NCI-H1048 (cell line): ENCODE data around the gene AKR1B15.
"Not testable (repeated sequence)": the region's sequence is repeated elsewhere in the genome, so short reads cannot be mapped to it uniquely, and the experiment has no call there.

Experiments used
- DNase-seq: peaks from one replicate; lab custom pipeline; 2025; lab: John Stamatoyannopoulos, UW

The AKR1B15 gene

DNA sequence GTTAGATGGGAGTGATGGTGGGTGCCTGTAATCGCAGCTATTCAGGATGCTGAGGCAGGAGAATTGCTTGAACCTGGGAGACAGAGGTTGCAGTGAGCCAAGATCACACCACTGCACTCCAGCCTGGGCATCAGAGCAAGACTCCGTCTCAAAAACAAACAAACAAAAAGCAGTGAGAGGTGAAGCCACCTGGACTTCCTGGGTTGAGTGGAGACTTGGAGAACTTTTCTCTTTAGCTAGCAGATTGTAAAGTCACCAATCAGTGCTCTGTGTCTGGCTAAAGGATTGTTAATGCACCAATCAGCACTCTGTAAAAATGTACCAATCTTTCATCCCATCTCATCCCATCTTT, 14.5 kb downstream of the AKR1B15 start:
- not testable (repeated sequence) for DNase-seq

DNA sequence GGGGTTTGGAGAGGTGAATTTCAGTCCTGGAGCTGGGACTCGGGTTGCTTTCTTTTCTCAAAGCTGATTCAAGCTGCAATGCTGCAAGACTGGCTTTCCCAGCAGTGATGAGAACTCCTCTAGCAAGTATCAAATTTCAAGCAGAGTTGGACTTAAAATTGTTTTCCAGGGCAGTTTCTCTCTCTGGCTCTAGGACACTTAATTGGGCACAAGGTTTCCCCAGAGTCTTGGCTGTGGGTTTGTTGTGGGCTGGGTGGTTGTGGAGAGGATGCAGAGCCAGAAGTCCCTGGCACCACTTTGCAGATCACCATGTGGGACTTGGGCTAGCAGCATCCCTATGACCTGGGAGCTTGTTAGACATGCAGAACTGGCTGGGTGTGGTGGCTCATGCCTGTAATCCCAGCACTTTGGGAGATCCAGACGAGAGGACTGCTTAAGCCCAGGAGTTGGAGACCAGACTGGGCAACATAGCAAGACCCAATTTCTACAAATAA, 16.8 kb downstream of the AKR1B15 start:
- DNase-seq: no peak

DNA sequence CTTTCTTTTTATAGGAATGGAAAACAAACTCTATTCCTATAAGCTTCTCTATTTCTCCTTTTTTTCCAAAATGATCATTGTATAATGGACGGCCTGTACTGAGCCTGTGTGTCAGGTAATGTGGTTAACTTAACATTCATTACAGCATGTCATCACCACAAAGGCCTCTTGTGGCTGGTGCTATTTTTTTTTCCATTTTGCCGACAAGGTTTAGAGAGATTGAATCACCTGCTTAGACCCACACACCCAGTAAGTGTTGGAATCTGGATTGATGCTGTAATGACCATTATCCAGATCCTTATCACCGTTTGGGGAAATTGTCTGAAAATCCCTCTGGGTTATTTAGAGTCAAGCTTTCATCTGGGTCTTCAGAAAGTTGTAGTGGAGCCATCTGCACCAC, 18.5 kb downstream of the AKR1B15 start:
- no peak for DNase-seq

DNA sequence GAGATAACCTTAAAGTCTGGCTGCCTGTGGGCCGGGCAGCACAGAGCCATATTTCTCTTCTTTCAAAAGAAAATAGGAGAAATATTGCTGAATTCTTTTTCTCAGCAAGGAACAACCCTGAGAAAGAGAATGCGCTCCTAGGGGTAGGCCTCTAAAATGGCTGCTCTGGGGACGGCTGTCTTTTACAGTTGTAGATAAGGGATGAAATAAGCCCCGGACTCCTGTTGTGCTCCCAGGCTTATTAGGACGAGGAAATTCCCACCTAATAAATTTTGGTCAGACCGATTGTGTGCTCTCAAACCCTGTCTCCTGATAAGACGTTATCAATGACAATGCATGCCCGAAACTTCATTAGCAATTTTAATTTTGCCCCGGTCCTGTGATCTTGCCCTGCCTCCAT, 21.1 kb downstream of the AKR1B15 start:
- not testable (repeated sequence) for DNase-seq

DNA sequence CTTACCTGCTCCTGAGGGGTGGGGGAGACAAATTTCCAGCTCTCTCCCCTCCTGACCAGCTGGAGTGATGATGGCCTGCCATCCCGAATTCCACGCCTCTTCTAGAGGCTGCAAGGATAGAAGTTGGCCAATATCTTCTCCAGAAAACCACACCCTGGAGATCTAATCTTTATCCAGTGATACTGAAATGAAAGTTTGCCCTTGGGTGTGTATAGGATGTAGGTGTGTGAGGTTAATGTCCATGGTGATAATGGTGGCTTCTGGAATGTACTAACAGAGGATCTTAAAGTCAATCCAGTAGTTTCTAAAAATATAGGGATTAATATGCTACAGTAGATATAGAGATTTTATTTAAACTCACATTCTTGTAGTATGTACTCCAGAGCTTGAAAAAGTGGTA, 22.2 kb downstream of the AKR1B15 start:
- no peak for DNase-seq

DNA sequence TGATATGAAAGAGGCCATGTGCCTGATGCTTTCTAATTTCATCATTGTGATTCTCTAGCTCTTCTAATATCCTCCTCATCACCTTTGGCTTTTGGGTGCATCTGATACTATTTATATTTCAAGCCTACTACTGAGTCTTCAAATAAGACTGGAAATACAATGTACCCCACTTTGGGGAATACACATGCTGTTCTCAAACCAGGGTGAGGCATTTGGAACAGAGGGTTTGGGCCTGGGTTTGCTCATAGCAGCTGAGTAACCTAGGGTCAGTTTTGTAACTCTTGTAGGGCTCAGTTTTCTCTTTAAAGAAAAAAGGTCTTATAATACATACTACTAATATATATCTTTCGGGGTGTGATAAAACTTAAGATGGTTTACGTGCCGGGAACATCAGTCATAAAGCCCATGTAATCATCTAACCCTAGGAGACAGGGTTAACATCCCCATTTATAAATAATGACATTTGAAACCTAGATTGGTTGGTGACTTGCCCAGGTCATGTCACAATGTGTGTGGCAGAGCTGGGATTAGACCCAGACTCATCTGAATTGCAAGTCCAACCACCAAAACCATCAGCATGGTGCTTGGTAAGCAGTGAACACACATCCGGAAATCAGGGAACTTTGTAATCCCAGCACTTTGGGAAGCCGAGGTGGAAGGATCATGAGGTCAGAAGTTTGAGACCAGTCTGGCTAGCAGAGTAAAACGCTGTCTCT, 23.0 kb downstream of the AKR1B15 start:
- no peak for DNase-seq

DNA sequence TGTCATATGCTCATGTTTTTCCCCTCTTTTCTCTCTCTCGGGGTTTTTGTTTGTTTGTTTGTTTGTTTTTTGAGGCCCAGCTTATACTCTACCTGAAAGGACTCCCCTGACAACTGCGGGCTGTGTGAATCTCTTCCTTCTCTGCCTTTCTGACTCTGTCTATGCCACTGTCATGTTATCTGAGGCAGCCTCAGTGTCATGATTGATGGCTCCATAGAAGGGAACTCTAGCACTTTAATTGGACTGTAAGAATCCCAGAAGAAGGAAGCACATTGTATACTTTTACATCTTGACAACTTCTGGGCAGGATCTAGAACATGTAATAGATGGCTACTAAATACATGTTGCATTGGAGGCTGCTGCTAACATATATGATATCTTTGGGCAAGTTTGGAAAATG, 25.4 kb downstream of the AKR1B15 start:
- no peak for DNase-seq

DNA sequence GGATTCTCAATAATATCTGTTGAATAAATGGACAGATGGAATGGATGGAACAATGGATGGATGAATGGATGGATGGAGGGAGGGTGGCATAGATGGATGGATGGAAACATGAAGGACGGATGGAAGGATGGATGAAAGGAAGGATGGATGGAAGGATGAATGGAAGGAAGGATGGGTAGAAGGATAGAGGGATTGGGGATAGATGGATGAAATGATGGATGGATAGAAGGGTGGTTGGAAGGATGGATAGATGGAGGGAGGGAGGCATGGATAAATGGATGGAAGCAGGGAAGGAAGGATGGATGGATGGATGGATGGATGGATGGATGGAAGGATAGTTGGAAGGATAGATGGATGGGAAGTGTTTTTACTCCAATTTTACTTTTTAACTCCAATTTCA, 35.4 kb downstream of the AKR1B15 start:
- no peak for DNase-seq

DNA sequence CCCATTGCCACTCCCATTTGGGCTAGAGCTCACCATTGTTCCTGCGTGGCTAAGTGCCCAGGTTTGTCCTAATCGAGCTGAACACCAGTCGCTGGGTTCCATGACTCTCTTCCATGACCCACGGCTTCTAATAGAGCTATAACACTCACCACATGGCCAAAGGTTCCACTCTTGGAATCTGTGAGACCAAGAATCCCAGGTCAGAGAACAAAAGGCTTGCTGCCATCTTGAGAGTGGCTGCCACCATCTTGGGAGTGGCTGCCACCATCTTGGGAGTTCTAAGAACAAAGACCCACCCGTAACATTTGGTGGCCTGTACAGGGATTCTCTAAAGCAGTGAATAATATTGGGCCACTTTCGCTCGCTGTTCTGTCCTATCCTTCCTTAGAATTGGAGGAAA, 37.0 kb downstream of the AKR1B15 start:
- no peak for DNase-seq

DNA sequence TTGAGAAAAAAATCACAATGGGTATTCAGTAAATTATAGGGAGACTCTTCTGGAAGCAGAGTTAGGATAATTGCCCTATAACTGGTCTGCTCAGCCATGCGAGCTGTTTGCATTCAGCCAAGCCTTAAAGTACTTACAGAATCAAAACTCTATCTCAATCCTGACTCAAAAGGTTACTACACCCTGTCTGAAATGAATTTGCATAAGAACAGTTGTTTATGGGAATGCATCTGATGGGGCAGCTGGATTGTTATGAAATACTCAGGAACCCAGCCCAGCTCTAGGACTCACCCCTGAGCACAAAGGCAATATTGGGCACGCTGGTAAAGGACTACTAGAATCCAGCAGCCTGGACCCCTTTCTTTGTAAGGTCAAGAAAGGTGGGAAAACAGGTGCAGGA, 38.8 kb downstream of the AKR1B15 start:
- no peak for DNase-seq

DNA sequence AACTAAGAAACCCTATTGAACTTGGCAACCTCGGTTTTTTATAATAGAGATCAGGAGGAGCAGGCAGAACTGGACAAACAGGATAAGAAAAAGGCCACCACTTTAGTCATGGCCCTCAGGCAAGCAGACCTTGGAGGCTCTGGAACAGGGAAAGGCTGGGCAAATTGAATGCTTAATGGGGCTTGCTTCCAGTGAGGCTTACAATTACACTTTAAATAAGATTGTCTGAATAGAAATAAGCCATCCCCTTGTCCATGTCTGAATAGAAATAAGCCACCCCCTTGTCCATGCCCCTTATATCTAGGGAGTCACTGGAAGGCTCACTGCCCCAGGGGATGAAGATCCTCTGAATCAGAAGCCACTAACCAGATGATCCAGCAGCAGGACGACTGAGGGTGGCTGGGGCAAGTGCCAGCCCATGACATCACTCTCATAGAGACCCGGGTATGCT, 40.6 kb downstream of the AKR1B15 start:
- no peak for DNase-seq

DNA sequence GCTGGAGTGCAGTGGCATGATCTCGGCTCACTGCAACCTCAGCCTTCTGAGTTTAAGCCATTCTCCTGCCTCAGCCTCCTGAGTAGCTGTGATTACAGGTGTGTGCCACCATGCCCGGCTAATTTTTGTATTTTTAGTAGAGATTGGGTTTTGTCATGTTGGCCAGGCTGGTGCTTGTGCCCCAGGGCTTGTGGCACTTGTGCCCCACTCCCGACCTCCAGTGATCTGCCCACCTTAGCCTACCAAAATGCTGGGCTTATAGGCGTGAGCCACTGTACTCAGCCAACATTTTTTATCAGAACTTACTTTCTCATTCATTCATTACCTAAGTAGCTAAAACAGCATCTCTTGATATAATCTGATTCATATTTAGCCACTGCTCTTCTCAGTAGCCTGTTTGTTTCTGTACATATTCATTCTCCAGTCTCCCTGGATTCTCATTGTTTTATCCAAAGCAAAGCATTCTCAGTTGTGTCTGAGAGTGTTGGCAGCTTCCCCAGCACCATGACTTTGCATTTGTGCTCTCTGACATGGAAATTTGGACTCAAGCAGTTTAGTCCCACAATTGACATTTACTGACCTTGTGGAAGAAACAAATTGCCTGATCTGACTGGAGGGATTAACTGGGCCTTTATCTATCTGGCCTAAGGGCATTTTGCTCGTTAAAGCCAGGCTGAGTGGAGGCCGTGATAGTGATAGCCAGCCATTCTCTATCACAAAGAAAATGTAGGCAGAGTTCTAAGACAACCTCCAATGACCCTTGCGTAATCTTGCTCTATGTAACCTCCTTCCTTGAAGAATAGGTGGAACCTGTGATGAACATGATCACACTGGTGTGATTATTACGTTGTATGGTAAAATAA, 44.9 kb downstream of the AKR1B15 start:
- no peak for DNase-seq

DNA sequence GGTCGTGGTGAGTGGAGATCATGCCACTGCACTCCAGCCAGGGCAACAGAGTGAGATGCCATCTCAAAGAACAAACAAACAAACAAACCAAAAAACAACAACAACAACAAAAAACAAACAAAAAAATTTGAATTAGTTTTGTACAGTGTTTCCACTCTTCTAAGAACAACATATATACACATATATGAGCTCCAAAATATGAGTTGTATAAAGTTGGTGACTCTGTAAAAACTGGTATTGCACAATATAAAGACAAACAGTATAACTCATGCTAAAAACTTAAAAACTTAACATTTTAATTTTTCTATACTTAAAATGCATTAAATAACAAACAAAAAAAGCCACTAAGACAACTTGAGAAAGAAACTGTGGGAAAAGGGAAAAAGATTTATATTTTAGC, 46.0 kb downstream of the AKR1B15 start:
- DNase-seq: no peak

DNA sequence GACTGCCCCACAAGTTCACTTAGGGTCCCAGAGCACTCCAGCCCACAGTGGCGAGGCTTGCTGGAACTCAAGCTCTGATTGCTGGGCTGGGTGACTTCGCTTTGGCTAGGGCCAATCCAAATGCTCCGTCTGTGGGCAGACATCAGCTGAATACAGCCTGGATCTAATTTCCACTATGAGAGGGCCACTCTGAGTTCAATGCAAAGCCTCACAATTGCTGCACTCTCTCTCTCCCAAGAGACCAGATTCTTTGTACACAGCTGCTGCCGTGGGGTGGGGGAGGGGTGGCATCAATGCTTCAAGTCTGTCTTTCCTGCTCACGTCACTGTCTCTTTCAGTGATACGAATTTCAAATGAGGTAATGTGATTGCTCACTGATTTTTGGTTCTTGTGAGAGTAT, 50.5 kb downstream of the AKR1B15 start:
- DNase-seq: no peak

DNA sequence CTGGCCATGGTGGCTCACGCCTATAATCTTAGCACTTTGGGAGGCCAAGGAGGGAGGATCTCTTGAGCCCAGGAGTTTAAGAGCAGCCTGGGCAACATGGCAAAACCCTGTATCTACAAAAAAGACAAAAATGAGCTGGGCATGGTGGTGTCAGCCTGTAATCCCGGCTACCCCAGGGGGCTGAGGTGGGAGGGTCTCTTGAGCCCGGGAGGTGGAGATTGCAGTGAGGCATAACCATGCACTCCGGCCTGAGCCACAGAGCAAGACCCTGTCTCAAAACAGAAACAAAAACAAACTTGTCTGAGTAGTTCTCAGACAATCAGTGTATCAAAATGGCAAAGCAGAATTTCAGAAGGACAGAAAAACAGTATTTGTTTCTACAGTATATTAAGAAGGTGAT, 52.5 kb downstream of the AKR1B15 start:
- DNase-seq: no peak

DNA sequence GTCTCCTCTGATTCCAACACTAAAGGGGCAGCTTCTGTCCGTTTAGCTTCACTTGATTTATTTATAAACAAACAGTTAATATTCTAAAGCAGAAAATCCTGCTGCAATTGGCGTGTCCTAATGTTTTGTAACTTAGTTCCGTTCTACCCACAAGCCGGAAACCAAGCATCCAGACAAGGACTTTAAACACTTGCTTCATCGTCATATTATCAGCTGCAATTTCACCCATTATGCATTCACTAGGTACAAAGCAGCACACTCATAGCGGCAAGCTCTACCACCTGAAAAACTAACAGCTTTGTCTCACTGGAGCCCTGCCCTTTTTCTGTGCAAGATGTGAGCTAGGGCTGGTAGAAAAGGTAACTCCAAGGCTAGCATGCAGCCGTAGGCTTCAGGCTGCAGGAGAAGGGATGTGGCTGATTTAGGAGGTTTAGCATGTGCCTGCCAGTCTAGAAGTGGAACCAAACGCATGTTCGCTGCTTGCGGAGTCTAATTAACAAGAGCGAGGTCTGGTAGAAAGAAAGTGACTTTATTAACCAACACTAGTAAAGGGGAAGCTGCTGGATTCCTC, 54.1 kb downstream of the AKR1B15 start:
- no peak for DNase-seq

DNA sequence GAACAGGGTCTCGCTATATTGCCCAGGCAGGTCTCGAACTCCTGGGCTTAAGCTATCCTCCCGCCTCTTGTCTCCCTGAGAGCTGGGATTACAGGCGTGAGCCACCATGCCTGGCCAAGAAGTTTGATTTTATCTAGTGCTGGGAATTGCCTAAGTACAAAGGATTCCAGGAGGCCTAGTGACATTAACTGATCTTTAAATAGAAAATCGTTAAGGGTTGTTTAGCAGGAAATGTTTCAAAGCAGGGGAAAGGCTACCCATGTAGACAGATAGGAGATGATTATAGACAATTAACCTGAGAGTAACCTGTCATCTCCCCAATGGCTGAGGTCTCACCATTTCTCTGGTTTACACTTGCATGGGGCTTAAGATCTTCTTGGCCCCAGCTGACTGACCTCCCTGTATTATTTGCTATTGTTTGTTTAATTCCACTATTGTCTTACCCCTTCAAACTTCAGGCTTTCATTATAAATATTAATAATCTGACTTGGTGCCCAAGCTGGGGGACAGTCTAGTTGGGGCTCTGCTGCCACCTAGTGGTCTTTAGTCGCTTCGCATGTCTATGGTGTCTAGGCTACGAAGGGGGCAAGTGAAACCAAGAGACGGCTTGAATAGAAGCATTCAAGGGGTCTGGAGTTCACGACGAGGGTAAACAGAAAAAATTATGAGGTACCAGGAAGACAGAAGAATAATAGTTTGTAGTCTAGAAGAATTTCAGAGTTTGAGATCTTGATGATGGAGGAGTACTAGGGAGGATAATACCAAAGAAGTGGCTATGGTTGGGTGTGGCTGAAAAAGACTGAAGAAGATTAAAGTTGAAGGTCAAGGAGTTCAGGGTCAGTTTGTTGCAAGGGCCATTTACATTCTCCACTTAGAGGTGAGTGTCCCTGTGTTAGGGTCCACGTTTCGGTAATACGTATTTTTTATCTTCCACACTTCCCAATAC, 57.3 kb downstream of the AKR1B15 start:
- DNase-seq: no peak

DNA sequence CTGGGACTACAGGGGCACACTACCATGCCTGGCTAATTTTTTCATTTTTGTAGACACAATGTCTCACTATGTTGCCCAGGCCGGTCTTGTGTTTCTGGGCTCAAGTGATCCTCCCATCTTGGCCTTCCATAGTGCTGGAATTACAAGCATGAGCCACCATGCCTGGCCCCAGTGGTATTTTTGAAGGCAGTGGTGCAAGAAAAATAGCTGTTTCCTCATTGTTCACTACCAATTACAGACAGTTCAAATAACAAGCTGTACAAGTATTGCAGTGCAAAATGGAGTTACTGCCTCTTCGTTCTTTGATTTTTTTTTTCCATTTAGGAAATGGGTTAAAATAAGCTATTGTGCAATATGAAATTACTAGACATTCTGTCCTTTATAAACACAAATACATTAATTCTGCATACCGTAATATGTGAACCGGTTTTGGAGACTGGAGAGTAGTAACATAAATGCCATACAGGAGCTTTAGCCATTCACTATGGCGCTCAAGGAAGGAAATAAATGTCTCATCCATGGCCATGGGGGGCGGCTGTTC, 62.8 kb downstream of the AKR1B15 start:
- no peak for DNase-seq

DNA sequence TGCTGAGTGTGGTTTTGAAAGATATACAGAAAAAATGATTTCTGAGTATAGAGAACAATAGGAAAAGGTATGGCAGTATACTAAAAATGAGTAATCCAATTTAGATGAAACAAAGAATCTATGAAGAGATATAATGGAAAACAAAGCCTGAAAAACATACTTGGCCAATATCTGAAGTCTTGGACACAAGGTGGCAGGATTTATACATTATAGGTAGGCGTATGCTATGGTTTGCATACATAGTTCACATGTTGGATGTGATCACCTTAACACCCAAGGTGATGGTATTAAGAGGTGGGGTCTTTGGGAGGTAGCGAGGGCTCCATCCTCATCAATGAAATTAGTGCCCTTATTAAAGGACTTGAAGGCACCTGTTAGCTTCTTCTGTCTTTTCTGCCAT, 63.3 kb downstream of the AKR1B15 start:
- no peak for DNase-seq

DNA sequence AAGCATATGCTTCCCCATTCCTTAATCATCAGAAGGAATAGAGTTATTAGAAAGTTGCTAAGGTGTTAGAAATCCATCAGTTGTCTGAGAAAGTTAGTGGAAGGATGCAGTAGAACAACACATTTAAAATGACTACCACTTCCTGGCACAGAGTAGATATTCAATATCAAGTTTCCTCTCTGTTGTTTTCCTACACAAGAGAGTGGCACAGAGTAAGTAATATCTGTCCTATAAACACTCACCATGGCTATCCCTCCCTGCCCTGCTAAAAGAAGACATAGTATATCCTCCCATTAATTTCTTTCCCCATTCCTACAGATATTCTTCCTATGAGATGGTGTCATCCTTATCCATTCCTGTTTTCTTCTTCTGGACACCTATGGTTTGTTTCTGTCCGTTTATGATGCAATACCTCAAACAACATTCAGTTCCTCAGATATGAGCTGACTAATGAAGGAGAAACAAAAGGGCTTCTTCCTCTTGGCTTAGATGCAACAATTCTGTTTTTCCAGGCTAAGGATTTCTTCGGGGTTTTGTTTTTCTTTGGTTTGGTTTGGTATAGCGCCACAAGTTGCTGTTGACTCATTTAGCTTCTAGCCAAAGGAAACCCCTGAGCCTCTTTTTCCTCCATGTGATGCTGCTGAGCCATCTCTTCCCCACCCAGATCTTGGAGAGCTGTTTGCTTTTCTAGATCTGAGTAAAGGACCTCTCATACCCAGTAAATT, 64.9 kb downstream of the AKR1B15 start:
- DNase-seq: no peak

DNA sequence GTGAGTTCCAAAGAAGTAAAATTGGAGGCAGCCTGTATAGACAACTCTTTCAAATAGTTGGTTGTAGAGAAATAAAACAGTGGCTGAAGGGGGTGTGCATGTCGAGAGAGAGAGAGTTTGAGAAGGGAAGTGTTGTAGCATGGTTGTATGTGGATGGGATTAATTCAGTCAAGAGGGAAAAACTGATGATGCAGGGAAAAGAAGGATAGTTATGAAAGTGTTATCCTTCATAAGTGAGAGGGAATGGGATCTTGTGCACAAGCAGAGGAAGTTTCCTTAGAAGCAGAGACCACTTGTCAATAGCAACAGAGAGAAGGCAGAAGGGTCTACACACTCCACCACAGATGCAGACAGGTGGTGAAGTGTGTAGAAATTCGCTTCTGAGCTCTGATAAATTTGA, 67.7 kb downstream of the AKR1B15 start:
- DNase-seq: no peak
